H1 (cell line): Measurements from ENCODE around the gene TSPAN9. TPM values are rescaled to one million over a fixed set of nuclear protein-coding genes. Genes with fewer than 3 reads are reported as not detected.
A peak's percentile ranks its signal among the peaks of the same experiment; 100 is the strongest.

Experiments
- CTCF ChIA-PET: fragments of 300-600 bp; sonication (Branson Sonifier 250); formaldehyde crosslinking; loops from one replicate; lab custom pipeline; 2021; ENCODE audit not compliant: partially characterized antibody; lab: Charles Lee
- POLR2A ChIA-PET: fragments of 300-600 bp; sonication (Branson Sonifier 250); formaldehyde crosslinking; loops from one replicate; lab custom pipeline; 2021; ENCODE audit warnings: inconsistent platforms; ENCODE audit not compliant: partially characterized antibody; lab: Charles Lee
- DNase-seq, 2 experiments: peaks; one replicate each; pipeline versions ENCODE4 v3.0.0 to v3.0.0-alpha.2; 2010 to 2022; ENCODE audit warnings: low spot score in 2 of 2, low read depth in 1 of 2, mixed read lengths in 1 of 2
- FAIRE-seq: peaks from 2 replicates; lab custom pipeline; 2011; peaks lifted over from hg19 to GRCh38; lab: Jason Lieb, UNC
- H2AFZ ChIP-seq: 2 replicates; pipeline ENCODE4 v1.8.1; 2012; ENCODE audit warnings: low read length, inconsistent platforms
- H2AK5ac ChIP-seq: 2 replicates; pipeline ENCODE4 v1.6.1; 2013; ENCODE audit warnings: low read depth, low read length
- H2BK120ac ChIP-seq: replicated peaks from 2 replicates; pipeline ENCODE3; 2013; ENCODE audit warnings: low read depth, low read length, inconsistent platforms
- H2BK12ac ChIP-seq: 2 replicates; pipeline ENCODE4 v1.6.1; 2013; ENCODE audit warnings: low read depth, low read length
- H2BK15ac ChIP-seq: 2 replicates; pipeline ENCODE4 v1.6.1; 2013; ENCODE audit warnings: low read length
- H2BK20ac ChIP-seq: 2 replicates; pipeline ENCODE4 v1.6.1; 2013; ENCODE audit warnings: low read length
- H2BK5ac ChIP-seq: 2 replicates; pipeline ENCODE4 v1.6.1; 2013; ENCODE audit warnings: low read depth, low read length
- H3K14ac ChIP-seq: 2 replicates; pipeline ENCODE4 v1.6.1; 2013; ENCODE audit warnings: inconsistent platforms; ENCODE audit not compliant: insufficient read length
- H3K18ac ChIP-seq: 2 replicates; pipeline ENCODE4 v1.6.1; 2013; ENCODE audit warnings: low read length; ENCODE audit errors: extremely low read depth
- H3K23ac ChIP-seq: 2 replicates; pipeline ENCODE4 v1.6.1; 2013; ENCODE audit warnings: inconsistent platforms; ENCODE audit not compliant: insufficient read length
- H3K23me2 ChIP-seq: 2 replicates; pipeline ENCODE4 v1.6.1; 2013; ENCODE audit warnings: low read depth, low read length
- H3K27ac ChIP-seq: 2 replicates; pipeline ENCODE4 v1.6.1; 2011; ENCODE audit warnings: low read depth, low read length, inconsistent platforms
- H3K27me3 ChIP-seq, 4 experiments: replicated peaks in 1 of 4; 1 replicate in 1 of 4; 2 replicates in 3 of 4; pipeline versions ENCODE4 v1.6.1 to v1.8.1; 2011 to 2013; ENCODE audit warnings: low read length in 3 of 4, mild to moderate bottlenecking in 3 of 4, inconsistent platforms in 2 of 4, mixed read lengths in 2 of 4, moderate library complexity in 1 of 4; ENCODE audit not compliant: control insufficient read depth in 3 of 4, insufficient read depth in 3 of 4; ENCODE audit errors: extremely low read depth in 1 of 4
- H3K36me3 ChIP-seq, 4 experiments: 2 replicates each; pipeline versions ENCODE4 v1.6.1 to v1.8.1; 2011 to 2013; ENCODE audit warnings: mild to moderate bottlenecking in 4 of 4, low read length in 3 of 4, moderate library complexity in 2 of 4, control low read depth in 1 of 4, inconsistent platforms in 1 of 4; ENCODE audit not compliant: insufficient read depth in 4 of 4, control insufficient read depth in 2 of 4
- H3K4ac ChIP-seq: replicated peaks from 2 replicates; pipeline ENCODE3; 2013; ENCODE audit warnings: low read length, low read depth, mixed read lengths, inconsistent platforms; ENCODE audit not compliant: insufficient read length
- H3K4me1 ChIP-seq, 4 experiments: replicated peaks in 1 of 4; 1 replicate in 1 of 4; 2 replicates in 3 of 4; pipeline versions ENCODE4 v1.6.1 to v1.8.1; 2011 to 2013; ENCODE audit warnings: low read length in 3 of 4, inconsistent platforms in 2 of 4, mixed read lengths in 1 of 4; ENCODE audit not compliant: insufficient read depth in 4 of 4, control insufficient read depth in 3 of 4
- H3K4me2 ChIP-seq, 2 experiments: 2 replicates each; pipeline versions ENCODE4 v1.6.1 to v1.8.1; 2011 to 2013; ENCODE audit warnings: low read depth in 2 of 2, low read length in 2 of 2, control low read depth in 1 of 2, inconsistent platforms in 1 of 2, mild to moderate bottlenecking in 1 of 2; ENCODE audit not compliant: insufficient read depth in 1 of 2
- H3K4me3 ChIP-seq, 4 experiments: fragments of 200-600, 300-600 bp in 1 of 4; sonication (generic), shearing (Covaris generic), sonication (Bioruptor Twin) in 1 of 4; 2 replicates each; pipeline versions ENCODE4 v1.5.1 to v1.8.1; 2011 to 2016; ENCODE audit warnings: low read length in 4 of 4, low read depth in 3 of 4, control low read depth in 2 of 4, inconsistent platforms in 2 of 4, mild to moderate bottlenecking in 2 of 4, mixed read lengths in 1 of 4, moderate library complexity in 1 of 4; ENCODE audit not compliant: insufficient read depth in 2 of 4; ENCODE audit errors: extremely low read depth in 1 of 4
- H3K56ac ChIP-seq: replicated peaks from 2 replicates; pipeline ENCODE3; 2013; ENCODE audit warnings: low read depth, mild to moderate bottlenecking, mixed read lengths, low read length, inconsistent platforms; ENCODE audit not compliant: insufficient read length
- H3K79me1 ChIP-seq: 2 replicates; pipeline ENCODE4 v1.6.1; 2013; ENCODE audit warnings: low read depth, low read length, control low read depth
- H3K79me2 ChIP-seq, 2 experiments: 2 replicates each; pipeline versions ENCODE4 v1.6.1 to v1.8.1; 2012 to 2013; ENCODE audit warnings: low read length in 2 of 2, mild to moderate bottlenecking in 2 of 2, inconsistent platforms in 1 of 2; ENCODE audit not compliant: insufficient read depth in 2 of 2, control insufficient read depth in 1 of 2
- H3K9ac ChIP-seq, 4 experiments: replicated peaks in 1 of 4; 1 replicate in 1 of 4; 2 replicates in 3 of 4; pipeline versions ENCODE4 v1.6.1 to v1.8.1; 2011 to 2013; ENCODE audit warnings: low read depth in 3 of 4, low read length in 3 of 4, control low read depth in 2 of 4, mild to moderate bottlenecking in 2 of 4, moderate library complexity in 2 of 4, inconsistent platforms in 1 of 4; ENCODE audit errors: extremely low read depth in 1 of 4
- H3K9me3 ChIP-seq, 2 experiments: 2 replicates each; pipeline versions ENCODE4 v1.6.1 to v1.8.1; 2012 to 2013; ENCODE audit warnings: mild to moderate bottlenecking in 2 of 2, moderate library complexity in 2 of 2, control low read depth in 1 of 2, inconsistent platforms in 1 of 2, low read depth in 1 of 2, low read length in 1 of 2, mixed read lengths in 1 of 2; ENCODE audit not compliant: insufficient read depth in 2 of 2
- H4K20me1 ChIP-seq, 2 experiments: replicated peaks in 1 of 2; 2 replicates each; pipeline versions ENCODE3 to v1.8.1; 2011 to 2013; ENCODE audit warnings: inconsistent platforms in 2 of 2, low read length in 2 of 2, mild to moderate bottlenecking in 1 of 2; ENCODE audit not compliant: insufficient read depth in 2 of 2, control insufficient read depth in 1 of 2
- H4K5ac ChIP-seq: 2 replicates; pipeline ENCODE4 v1.6.1; 2013; ENCODE audit warnings: low read length, low read depth, mixed read lengths, inconsistent platforms; ENCODE audit not compliant: insufficient read length
- H4K8ac ChIP-seq: 2 replicates; pipeline ENCODE4 v1.8.0; 2013; ENCODE audit warnings: mild to moderate bottlenecking, moderate library complexity, low read length, inconsistent platforms; ENCODE audit not compliant: insufficient read depth; ENCODE audit errors: extremely low read depth
- H4K91ac ChIP-seq: replicated peaks from 2 replicates; pipeline ENCODE3; 2013; ENCODE audit warnings: low read length, mixed read lengths, inconsistent platforms; ENCODE audit not compliant: insufficient read length
- BRCA1 ChIP-seq: IDR thresholded peaks from 2 replicates; pipeline ENCODE4 v1.6.1; 2012; ENCODE audit warnings: low read depth, low read length, improper control_type of control experiment
- KDM1A ChIP-seq: fragments of 200-600, 300-600 bp; sonication (generic); IDR thresholded peaks from 2 replicates; pipeline ENCODE4 v1.7.1; 2016; ENCODE audit warnings: mild to moderate bottlenecking, low read length, borderline replicate concordance
- POU5F1 ChIP-seq: IDR thresholded peaks from 2 replicates; pipeline ENCODE4 v1.6.1; 2011; ENCODE audit warnings: low read depth, mild to moderate bottlenecking, low read length, moderate library complexity
- SAP30 ChIP-seq: fragments of 300-600 bp; sonication (generic); IDR thresholded peaks from 2 replicates; pipeline ENCODE4 v1.7.1; 2012; ENCODE audit warnings: low read length, moderate library complexity, mild to moderate bottlenecking, inconsistent platforms; ENCODE audit not compliant: insufficient read depth, insufficient replicate concordance
- SP2 ChIP-seq: IDR thresholded peaks from 2 replicates; pipeline ENCODE4 v1.6.1; 2012; ENCODE audit warnings: mild to moderate bottlenecking, low read length, inconsistent platforms
- SUZ12 ChIP-seq: fragments of 200-600 bp; sonication (generic); IDR thresholded peaks from 2 replicates; pipeline ENCODE4 v1.6.1; 2012; ENCODE audit warnings: mild to moderate bottlenecking, inconsistent platforms, low read length, moderate library complexity, mixed read lengths
- TAF1 ChIP-seq: IDR thresholded peaks from 2 replicates; pipeline ENCODE4 v1.6.1; 2011; ENCODE audit warnings: mild to moderate bottlenecking, low read depth, low read length
- TBP ChIP-seq: IDR thresholded peaks from 2 replicates; pipeline ENCODE4 v1.6.1; 2011; ENCODE audit warnings: low read depth, low read length, improper control_type of control experiment
- WGBS, 2 experiments: shearing (Covaris generic) in 1 of 2; methylation state at CpG; one replicate each; pipeline versions ENCODE4 v1.1.6 to v1.1.7; 2013 to 2015; ENCODE audit warnings: low lambda C conversion rate in 2 of 2, mixed read lengths in 2 of 2, inconsistent platforms in 1 of 2, low coverage in 1 of 2, missing lambda C conversion rate in 1 of 2; ENCODE audit not compliant: insufficient replicate concordance in 2 of 2, insufficient coverage in 1 of 2, insufficient read length in 1 of 2; ENCODE audit errors: extremely low coverage in 1 of 2, missing lambda C conversion rate in 1 of 2; 5-methylcytosine and 5-hydroxymethylcytosine counted together
- polyA plus RNA-seq, 7 experiments: library from polyadenylated mRNA; depleted of rRNA in 3 of 7; stranded (reverse) in 5 of 7; unstranded in 2 of 7; fragments of >200 nt in 5 of 7; fragments of 200-250 nt in 2 of 7; gene quantifications; 1 replicate in 5 of 7; 2 replicates in 1 of 7; 4 replicates in 1 of 7; pipeline versions ENCODE4 v1.2.1 to v1.2.3, GENCODE V29; 2011 to 2013; ENCODE audit warnings: missing spikeins in 2 of 7, mixed read lengths in 2 of 7
- total RNA-seq: library from RNA; stranded (reverse); fragmentation: NEBNext Ultra II Directional; extraction: Animal tissue kit (Norgen Biotek cat#: 25700); gene quantifications from 2 replicates; pipeline ENCODE4 v1.2.1, GENCODE V29; 2021

TSPAN9 gene
- total and polyA plus RNA-seq, 2 of the 8 experiments (the other 6 are each of a cell fraction or from before 2014, with no cell fraction given): 11.5 to 29.1 TPM

- CTCF ChIA-PET: interaction anchor here (1.3 to 16.9 kb wide), 3 partner anchors 9 to 81 kb away, joined by 4 to 361 read pairs (median 15); no protein-coding TSS in a partner anchor
- DNase-seq (no peak), FAIRE-seq (no peak)
- no peak overlapping the region for H3K4ac ChIP-seq
- H3K23ac ChIP-seq: no peak overlapping the region
- WGBS, 2 experiments: 78% methylated on average over 15 of the region's 19 CpGs; no CpG with 5 or more reads in 1 of the 2 experiments
- H3K79me2 ChIP-seq: no peaks in the 10 kb centered on the region
- no peak overlapping the region; the same call in 1 of the 2 replicates for H3K18ac ChIP-seq
- no peaks in the 10 kb centered on the region for H3K79me1 ChIP-seq
- H2BK5ac ChIP-seq: 0 out of 2 replicates have a peak overlapping the region, but pooled peaks have one; percentile 44
- no peaks in the 10 kb centered on the region for H3K9me3 ChIP-seq
- no peak overlapping the region for H3K27ac ChIP-seq
- H2BK12ac ChIP-seq: no peak overlapping the region; the same call in 1 of the 2 replicates
- H3K9ac ChIP-seq: no peak overlapping the region
- H4K5ac ChIP-seq: no peak overlapping the region
- no peak overlapping the region for H3K56ac ChIP-seq
- H2BK20ac ChIP-seq: no peak overlapping the region
- H2AK5ac ChIP-seq: no peak overlapping the region
- H3K4me3 ChIP-seq: no peak overlapping the region
- no peak overlapping the region for H2AFZ ChIP-seq
- H4K20me1 ChIP-seq: no peaks in the 10 kb centered on the region
- H3K14ac ChIP-seq: no peak overlapping the region
- no peak overlapping the region for H4K8ac ChIP-seq
- H3K36me3 ChIP-seq: no peaks in the 10 kb centered on the region
- peaks cover 0 to 15% (median 11%) of the 10 kb centered on the region in 4 experiments; a peak in 5 of 7 replicates for H3K4me1 ChIP-seq
- no peak overlapping the region for H2BK120ac ChIP-seq
- H2BK15ac ChIP-seq: no peak overlapping the region
- no peak for TF ChIP-seq SAP30
- no peak for TF ChIP-seq BRCA1
- TF ChIP-seq TBP: no peak
- no peak for TF ChIP-seq SUZ12
- no peak for TF ChIP-seq TAF1
- TF ChIP-seq KDM1A: no peak
- no peak for TF ChIP-seq POU5F1
- no peak for TF ChIP-seq SP2
- POLR2A ChIA-PET: interaction anchor here (1.6 kb wide), 1 partner anchor 9 kb away, joined by 5 read pairs; no protein-coding TSS in a partner anchor
- no peaks in the 10 kb centered on the region for H3K27me3 ChIP-seq
- no peak overlapping the region for H3K4me2 ChIP-seq
- H4K91ac ChIP-seq: no peak overlapping the region
- H3K23me2 ChIP-seq: no peaks in the 10 kb centered on the region
Observed at GRCh38 chr12:3283137-3283680, 206.0 kb downstream of the TSPAN9 start.
